ENCODE data around the gene CPN1.

The CPN1 gene

DNA sequence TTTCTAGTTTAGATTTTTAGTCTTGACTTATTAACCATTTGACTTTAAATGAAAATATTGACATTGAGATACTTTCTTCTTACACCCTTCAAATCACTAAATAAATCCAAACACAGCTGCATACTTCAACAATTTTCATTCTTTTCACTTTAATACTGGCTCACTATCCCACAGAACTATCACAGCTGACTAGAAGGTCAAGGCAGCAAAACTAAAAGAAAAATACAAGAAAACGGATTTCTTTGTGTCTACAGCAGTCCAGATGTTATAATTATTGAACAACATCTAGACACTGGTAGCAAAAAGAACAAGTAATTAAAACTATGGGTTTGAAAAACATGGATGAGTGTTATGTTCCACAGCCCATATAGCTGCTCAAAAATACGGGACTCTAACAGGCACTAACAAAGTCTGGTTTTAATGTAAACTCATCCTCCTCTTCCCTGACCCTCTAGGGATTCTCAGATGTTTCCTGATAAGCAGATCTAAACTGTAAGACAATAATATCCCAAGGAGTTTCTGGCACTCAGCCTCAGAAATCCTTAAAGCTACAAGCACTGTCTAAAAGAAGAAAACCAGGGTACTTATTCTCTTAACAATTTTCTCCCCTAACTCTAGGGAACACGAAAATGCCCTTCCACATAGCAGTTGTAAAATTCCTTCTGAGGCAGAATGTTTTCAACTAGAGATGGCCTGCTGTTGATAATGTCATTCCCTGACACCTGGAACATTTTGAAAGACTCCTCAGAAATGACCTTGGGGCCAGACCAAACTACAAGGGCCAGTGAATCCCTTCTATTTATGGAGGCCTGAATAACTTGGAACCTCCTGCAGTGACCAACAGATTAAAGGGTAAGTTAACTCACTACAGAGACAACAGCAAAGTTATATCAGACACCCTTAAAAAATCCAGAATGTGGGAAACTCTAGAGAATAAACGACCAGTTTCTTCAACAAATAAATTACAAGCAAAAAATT lies 84.7 kb downstream of the CPN1 start:
- TF ChIP-seq CTCF (IDR thresholded peaks at IDR 0.05; ENCODE audit: control insufficient read depth, extremely low read depth, insufficient read depth), result no peak
- DNase-seq (ENCODE audit: low read depth), result no peak
- no peak overlapping the region for H3K4me3 ChIP-seq (ENCODE audit: low read depth, low read length)

DNA sequence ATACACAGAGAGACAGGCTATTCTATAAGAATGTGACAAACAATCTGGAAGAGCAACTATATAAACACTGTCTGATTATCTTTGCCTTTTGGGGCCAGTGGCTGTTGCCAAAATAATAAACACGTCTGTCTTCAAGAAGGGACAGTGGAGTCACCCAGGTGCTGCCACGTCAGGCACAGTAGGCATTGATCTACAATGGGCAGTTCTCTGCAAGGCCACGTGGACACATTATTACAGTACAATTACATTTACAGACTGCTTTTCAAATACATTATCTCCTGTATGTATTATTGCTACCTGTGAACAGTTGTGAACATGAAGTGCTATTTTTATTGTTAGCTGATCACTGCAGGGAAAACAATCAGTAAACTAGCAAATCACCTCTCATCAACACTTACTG lies 86.0 kb downstream of the CPN1 start:
- no peak for DNase-seq (ENCODE audit: low read depth)
- H3K4me3 ChIP-seq (ENCODE audit: low read depth, low read length), result no peak overlapping the region
- TF ChIP-seq CTCF (IDR thresholded peaks at IDR 0.05; ENCODE audit: control insufficient read depth, extremely low read depth, insufficient read depth), result no peak

DNA sequence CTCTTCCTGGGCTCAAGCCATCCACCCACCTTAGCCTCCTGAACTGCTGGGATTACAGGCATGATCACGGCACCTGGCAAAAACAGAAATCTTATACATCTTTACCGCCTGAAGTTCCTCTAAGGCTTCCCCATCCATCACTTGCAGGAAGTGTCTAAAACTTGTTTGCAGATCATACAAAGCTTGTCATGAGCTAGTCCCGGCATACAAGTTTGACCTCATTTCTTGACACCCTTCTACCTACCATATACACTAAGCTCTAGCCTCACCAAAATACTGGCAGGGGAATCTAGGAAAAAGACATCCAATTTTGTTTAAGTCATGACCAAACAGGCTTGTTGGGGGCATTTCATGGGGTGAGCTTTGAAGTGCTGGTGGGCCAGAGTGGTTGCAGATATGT lies 86.4 kb downstream of the CPN1 start:
- H3K4me3 ChIP-seq (ENCODE audit: low read depth, low read length), result no peak overlapping the region
- no peak for DNase-seq (ENCODE audit: low read depth)
- no peak for TF ChIP-seq CTCF (IDR thresholded peaks at IDR 0.05; ENCODE audit: control insufficient read depth, extremely low read depth, insufficient read depth)

GRCh38 chr10:99994801-99995200 lies 86.9 kb downstream of the CPN1 start:
- no peak for DNase-seq (ENCODE audit: low read depth)
- no peak for TF ChIP-seq CTCF (IDR thresholded peaks at IDR 0.05; ENCODE audit: control insufficient read depth, extremely low read depth, insufficient read depth)
- no peak overlapping the region for H3K4me3 ChIP-seq (ENCODE audit: low read depth, low read length)

GRCh38 chr10:99993701-99994689 lies 87.7 kb downstream of the CPN1 start:
- no peak for DNase-seq (ENCODE audit: low read depth)

More at GRCh38 chr10:99993701-99994689, 87.7 kb downstream of the CPN1 start:
- no peak overlapping the region for H3K4me3 ChIP-seq (ENCODE audit: low read depth, low read length)
- no peak for TF ChIP-seq CTCF (IDR thresholded peaks at IDR 0.05; ENCODE audit: control insufficient read depth, extremely low read depth, insufficient read depth)

All from LNCaP clone FGC (cell line).